HFF-Myc (cell line): ENCODE data around the gene RCOR3.

ENCODE experiments used
- DNase-seq: peaks from one replicate; pipeline ENCODE4 v3.0.0-alpha.2; 2011; ENCODE audit warnings: low read depth; ENCODE audit errors: extremely low read depth
- H3K4me3 ChIP-seq: replicated peaks from 2 replicates; pipeline ENCODE4 v1.5.1; 2011; ENCODE audit warnings: low read depth, mild to moderate bottlenecking, control low read depth, low read length
- CTCF ChIP-seq: IDR thresholded peaks from 2 replicates; pipeline ENCODE4 v1.5.1; 2012; ENCODE audit warnings: mild to moderate bottlenecking, low read depth, low read length, control low read depth; ENCODE audit errors: missing control alignments

The RCOR3 gene

GRCh38 chr1:211331011-211331709, 72.0 kb downstream of the RCOR3 start:
- TF ChIP-seq CTCF: no peak
- no peak for DNase-seq
- H3K4me3 ChIP-seq: no peak overlapping the region

GRCh38 chr1:211332036-211332616, 73.0 kb downstream of the RCOR3 start:
- no peak for DNase-seq

GRCh38 chr1:211332830-211333229, 73.7 kb downstream of the RCOR3 start:
- no peak overlapping the region for H3K4me3 ChIP-seq
- TF ChIP-seq CTCF: no peak
- DNase-seq: no peak

More at GRCh38 chr1:211332036-211332616, 73.0 kb downstream of the RCOR3 start:
- TF ChIP-seq CTCF: no peak
- no peak overlapping the region for H3K4me3 ChIP-seq

GRCh38 chr1:211333906-211334305, 74.7 kb downstream of the RCOR3 start:
- TF ChIP-seq CTCF: no peak
- DNase-seq: no peak

GRCh38 chr1:211334986-211335385, 75.8 kb downstream of the RCOR3 start:
- no peak for TF ChIP-seq CTCF
- DNase-seq: no peak
- no peak overlapping the region for H3K4me3 ChIP-seq

More at GRCh38 chr1:211333906-211334305, 74.7 kb downstream of the RCOR3 start:
- no peak overlapping the region for H3K4me3 ChIP-seq

GRCh38 chr1:211335522-211336157, 76.5 kb downstream of the RCOR3 start:
- DNase-seq: no peak

More at GRCh38 chr1:211335522-211336157, 76.5 kb downstream of the RCOR3 start:
- H3K4me3 ChIP-seq: no peak overlapping the region
- no peak for TF ChIP-seq CTCF
